NCI-H2081 treated with DMSO at 0.1 percent for 48 hours (cell line): ENCODE data around the gene HLA-DOA.

Experiments used
- DNase-seq: peaks from one replicate; lab custom pipeline; 2025; lab: John Stamatoyannopoulos, UW

The HLA-DOA gene

GRCh38 chr6:33015798-33016197 lies 6.4 kb upstream of the HLA-DOA start:
- no peak for DNase-seq

- DNase-seq, result peak; percentile 54
Observed at GRCh38 chr6:33014841-33015634, 5.6 kb upstream of the HLA-DOA start.

- no peak for DNase-seq
Observed at GRCh38 chr6:33013608-33014007, 4.2 kb upstream of the HLA-DOA start.

GRCh38 chr6:33010356-33010755 lies 965 bp upstream of the HLA-DOA start:
- DNase-seq, result no peak

GRCh38 chr6:33007831-33008400 lies 1.5 kb downstream of the HLA-DOA start:
- no peak for DNase-seq

- no peak for DNase-seq
Observed at GRCh38 chr6:33004940-33005339, 4.5 kb downstream of the HLA-DOA start.

GRCh38 chr6:33001685-33002084 lies 7.7 kb downstream of the HLA-DOA start:
- DNase-seq, result no peak

GRCh38 chr6:33000055-33000454 lies 9.3 kb downstream of the HLA-DOA start:
- no peak for DNase-seq

- DNase-seq, result no peak
Observed at GRCh38 chr6:32995448-32995847, 13.9 kb downstream of the HLA-DOA start.

GRCh38 chr6:32993363-32993973 lies 15.9 kb downstream of the HLA-DOA start:
- DNase-seq, result no peak

GRCh38 chr6:32991972-32992371 lies 17.4 kb downstream of the HLA-DOA start:
- DNase-seq, result no peak

- DNase-seq, result no peak
Observed at GRCh38 chr6:32989368-32989767, 20.0 kb downstream of the HLA-DOA start.

- peak; percentile 72 for DNase-seq
Observed at GRCh38 chr6:32984622-32985389, 24.6 kb downstream of the HLA-DOA start.

- DNase-seq, result no peak
Observed at GRCh38 chr6:32983964-32984621, 25.3 kb downstream of the HLA-DOA start.

GRCh38 chr6:32983493-32983848 lies 25.9 kb downstream of the HLA-DOA start:
- DNase-seq, result no peak

GRCh38 chr6:32982702-32983492 lies 26.5 kb downstream of the HLA-DOA start:
- DNase-seq, result no peak

GRCh38 chr6:32982084-32982701 lies 27.2 kb downstream of the HLA-DOA start:
- DNase-seq, result no peak

GRCh38 chr6:32980488-32981038 lies 28.8 kb downstream of the HLA-DOA start:
- DNase-seq, result no peak

- no peak for DNase-seq
Observed at GRCh38 chr6:32979720-32980487, 29.5 kb downstream of the HLA-DOA start.

- no peak for DNase-seq
Observed at GRCh38 chr6:32977953-32978324, 31.5 kb downstream of the HLA-DOA start.
